Fibroblast of lung (primary cell): ENCODE results near the gene LAMB2.

ENCODE experiments used
- CTCF ChIP-seq, 2 donors: IDR thresholded peaks in 1 of 2; conservative IDR thresholded peaks in 1 of 2; 1 replicate in 1 of 2; 2 replicates in 1 of 2; pipeline ENCODE4 v1.5.1; 2011 to 2012; ENCODE audit warnings: low read length in 2 of 2, control low read depth in 1 of 2, inconsistent platforms in 1 of 2, low read depth in 1 of 2, mild to moderate bottlenecking in 1 of 2
- EZH2 ChIP-seq: IDR thresholded peaks from 2 replicates; pipeline ENCODE4 v1.5.1; 2012; ENCODE audit warnings: low read length, control low read depth, mild to moderate bottlenecking; ENCODE audit errors: missing control alignments

GRCh38 chr3:49110780-49111179 is 22.1 kb downstream of the LAMB2 start:
- TF ChIP-seq CTCF (conservative IDR thresholded peaks at IDR 0.05 in 1 of 2, IDR thresholded peaks at IDR 0.05 in 1 of 2; ENCODE audit: low read depth in 1 of 2, low read length in 2 of 2) (no peak), EZH2 (no peak)
